Activated naive CD8-positive, alpha-beta T cell treated with anti-CD3 and anti-CD28 coated beads, Interleukin-2, amount 10 ng/mL, durations not matched to agents 7 days and 5 days (primary cell): ENCODE measurements around the gene UTP25. TPM values are rescaled to one million over a fixed set of nuclear protein-coding genes. Genes with fewer than 3 reads are reported as not detected.
"Not testable (repeated sequence)": the region's sequence is repeated elsewhere in the genome, so short reads cannot be mapped to it uniquely, and the experiment has no call there.

ENCODE experiments used
- ATAC-seq: fragments of 150-1000 bp; cut with Tn5 transposase; one replicate; pipeline ENCODE4 v1.10.0; 2021; ENCODE audit warnings: low read depth, moderate library complexity
- POLR2A ChIA-PET: fragments of 350-600 bp; sonication (Branson Sonifier 250); formaldehyde crosslinking; loops from one replicate; lab custom pipeline; 2021; ENCODE audit warnings: antibody characterized with exemption; lab: Charles Lee
- DNase-seq: peaks from one replicate; pipeline ENCODE4 v3.0.0; 2021
- H3K27ac Mint-ChIP-seq: one replicate; pipeline ENCODE4 v1.8.0; 2022; ENCODE audit warnings: mild to moderate bottlenecking, mixed read lengths
- H3K27me3 Mint-ChIP-seq: one replicate; pipeline ENCODE4 v1.8.0; 2022; ENCODE audit warnings: mild to moderate bottlenecking, moderate library complexity, mixed read lengths
- H3K36me3 Mint-ChIP-seq: one replicate; pipeline ENCODE4 v1.8.0; 2021; ENCODE audit warnings: mild to moderate bottlenecking, mixed read lengths
- H3K4me1 Mint-ChIP-seq: one replicate; pipeline ENCODE4 v1.8.0; 2021; ENCODE audit warnings: mixed read lengths
- H3K4me3 Mint-ChIP-seq: one replicate; pipeline ENCODE4 v1.8.0; 2022; ENCODE audit warnings: mild to moderate bottlenecking, moderate library complexity, mixed read lengths
- H3K9me3 Mint-ChIP-seq: one replicate; pipeline ENCODE4 v1.8.0; 2021; ENCODE audit warnings: mixed read lengths
- total RNA-seq, 2 experiments: library from RNA; stranded (reverse); gene quantifications; one replicate each; pipeline ENCODE4 v1.2.3, GENCODE V29; 2021

UTP25 gene
- total RNA-seq = 1 to 10 TPM; 7.5 to 7.7 TPM

- H3K27me3 Mint-ChIP-seq = no peaks in the 10 kb centered on the region
- POLR2A ChIA-PET = interaction anchor here (0.8 to 1.1 kb wide), 8 partner anchors 10 to 71 kb away, joined by 3 to 8 read pairs (median 4); partner anchors contain the start of genes C1orf74 and TRAF3IP3
- DNase-seq = peak; percentile 88
- no peaks in the 10 kb centered on the region for H3K9me3 Mint-ChIP-seq
- H3K4me1 Mint-ChIP-seq = peaks cover 31% of the 10 kb centered on the region
- peak within 1 kb of the TSS; percentile 85 for H3K4me3 Mint-ChIP-seq
- H3K27ac Mint-ChIP-seq = peak within 1 kb of the TSS; percentile 92
- H3K36me3 Mint-ChIP-seq = peaks cover 7% of the 10 kb centered on the region
- ATAC-seq = peak; percentile 89
These were observed at the start of gene UTP25 for GRCh38 chr1:209827384-209828262. Gene UTP25 (plus strand): TSS chr1:209827972. CDS start chr1:209828064, 92 bp downstream.

- Mint-ChIP-seq H3K9me3 (no peaks in the 10 kb centered on the region), H3K4me3 (no peak overlapping the region), H3K27me3 (no peaks in the 10 kb centered on the region), H3K36me3 (peaks cover 53% of the 10 kb centered on the region), H3K4me1 (peaks cover 38% of the 10 kb centered on the region), H3K27ac (no peak overlapping the region)
- no peak for DNase-seq
- POLR2A ChIA-PET = interaction anchor here (1.2 to 8.1 kb wide), 3 partner anchors 9 to 23 kb away, joined by 3 to 88 read pairs (median 5); partner anchors contain the start of gene TRAF3IP3
- ATAC-seq = no peak
These were observed 49.7 kb upstream of the UTP25 start for GRCh38 chr1:209778102-209778501.

- POLR2A ChIA-PET = interaction anchor here (1.6 to 8.1 kb wide), 2 partner anchors 11 to 24 kb away, joined by 5 to 88 read pairs; partner anchors contain the start of gene TRAF3IP3
- Mint-ChIP-seq H3K27ac (peak overlapping the region; percentile 70), H3K36me3 (peaks cover 45% of the 10 kb centered on the region), H3K9me3 (peaks cover under 1% of the 10 kb centered on the region), H3K27me3 (no peaks in the 10 kb centered on the region), H3K4me1 (peaks cover 39% of the 10 kb centered on the region), H3K4me3 (no peak overlapping the region)
- DNase-seq (no peak), ATAC-seq (no peak)
These were observed 47.5 kb upstream of the UTP25 start for GRCh38 chr1:209780268-209780667.

- Mint-ChIP-seq H3K4me3 (peak overlapping the region; percentile 90), H3K36me3 (peaks cover 29% of the 10 kb centered on the region), H3K4me1 (peaks cover 31% of the 10 kb centered on the region), H3K9me3 (peaks cover 1% of the 10 kb centered on the region), H3K27ac (peak overlapping the region; percentile 94), H3K27me3 (no peaks in the 10 kb centered on the region)
- DNase-seq (no peak), ATAC-seq (no peak)
- POLR2A ChIA-PET = interaction anchor here (2.6 to 8.1 kb wide), 3 partner anchors 10 to 27 kb away, joined by 29 to 88 read pairs (median 57); partner anchors contain the start of gene TRAF3IP3
These were observed 44.4 kb upstream of the UTP25 start for GRCh38 chr1:209783386-209783785.

GRCh38 chr1:209784265-209785169 lies 43.3 kb upstream of the UTP25 start, which contains the start of gene C1orf74:
Gene C1orf74 (minus strand): TSS chr1:209784559. CDS start chr1:209783634, 925 bp downstream.
- Mint-ChIP-seq H3K4me3 (peak within 1 kb of the TSS; percentile 90), H3K4me1 (peaks cover 35% of the 10 kb centered on the region), H3K36me3 (peaks cover 24% of the 10 kb centered on the region), H3K27ac (peak within 1 kb of the TSS; percentile 94), H3K27me3 (no peaks in the 10 kb centered on the region), H3K9me3 (peaks cover 1% of the 10 kb centered on the region)
- ATAC-seq = peak; percentile 99
- peak; percentile 99 for DNase-seq
- POLR2A ChIA-PET = interaction anchor here (0.7 to 8.1 kb wide), 7 partner anchors 11 to 44 kb away, joined by 3 to 88 read pairs (median 10); partner anchors contain the start of genes TRAF3IP3 and UTP25

GRCh38 chr1:209785592-209785991 lies 42.2 kb upstream of the UTP25 start:
- Mint-ChIP-seq H3K9me3 (peaks cover 1% of the 10 kb centered on the region), H3K36me3 (peaks cover 18% of the 10 kb centered on the region), H3K4me3 (no peak overlapping the region), H3K4me1 (peaks cover 34% of the 10 kb centered on the region), H3K27me3 (no peaks in the 10 kb centered on the region), H3K27ac (peak overlapping the region; percentile 94)
- POLR2A ChIA-PET = no interaction called here
- DNase-seq (no peak), ATAC-seq (no peak)

GRCh38 chr1:209786146-209786545 lies 41.6 kb upstream of the UTP25 start:
- H3K4me3 Mint-ChIP-seq = no peak overlapping the region
- H3K27me3 Mint-ChIP-seq = no peaks in the 10 kb centered on the region

GRCh38 chr1:209787551-209787950 lies 40.2 kb upstream of the UTP25 start:
- H3K4me3 Mint-ChIP-seq = no peak overlapping the region
- peaks cover 1% of the 10 kb centered on the region for H3K9me3 Mint-ChIP-seq
- ATAC-seq = no peak
- H3K27ac Mint-ChIP-seq = no peak overlapping the region
- peaks cover 10% of the 10 kb centered on the region for H3K36me3 Mint-ChIP-seq
- H3K27me3 Mint-ChIP-seq = no peaks in the 10 kb centered on the region
- POLR2A ChIA-PET = interaction anchor here (0.6 to 1.3 kb wide), 4 partner anchors 19 to 1586 kb away, joined by 3 to 6 read pairs (median 4); partner anchors contain the start of genes IRF6 and TRAF3IP3
- H3K4me1 Mint-ChIP-seq = peaks cover 37% of the 10 kb centered on the region
- DNase-seq = no peak

More at GRCh38 chr1:209786146-209786545, 41.6 kb upstream of the UTP25 start:
- Mint-ChIP-seq H3K9me3 (peaks cover 1% of the 10 kb centered on the region), H3K36me3 (peaks cover 18% of the 10 kb centered on the region), H3K27ac (no peak overlapping the region), H3K4me1 (peaks cover 34% of the 10 kb centered on the region)
- ATAC-seq = no peak
- POLR2A ChIA-PET = no interaction called here
- DNase-seq = no peak

GRCh38 chr1:209789245-209789644 lies 38.5 kb upstream of the UTP25 start:
- H3K4me1 Mint-ChIP-seq = peaks cover 28% of the 10 kb centered on the region
- H3K27ac Mint-ChIP-seq = peak overlapping the region; percentile 34
- peaks cover 3% of the 10 kb centered on the region for H3K9me3 Mint-ChIP-seq
- no peak for ATAC-seq
- POLR2A ChIA-PET = no interaction called here
- no peak overlapping the region for H3K4me3 Mint-ChIP-seq
- no peak for DNase-seq
- no peaks in the 10 kb centered on the region for H3K27me3 Mint-ChIP-seq
- H3K36me3 Mint-ChIP-seq = peaks cover 6% of the 10 kb centered on the region

GRCh38 chr1:209790286-209791193 lies 37.2 kb upstream of the UTP25 start:
- peaks cover 3% of the 10 kb centered on the region for H3K36me3 Mint-ChIP-seq
- H3K4me3 Mint-ChIP-seq = no peak overlapping the region
- H3K9me3 Mint-ChIP-seq = peaks cover 2% of the 10 kb centered on the region
- ATAC-seq = no peak
- no peak overlapping the region for H3K27ac Mint-ChIP-seq
- POLR2A ChIA-PET = interaction anchor here (0.9 kb wide), 1 partner anchor 21 kb away, joined by 3 read pairs; no protein-coding TSS in a partner anchor
- peaks cover 19% of the 10 kb centered on the region for H3K4me1 Mint-ChIP-seq
- no peak for DNase-seq
- no peaks in the 10 kb centered on the region for H3K27me3 Mint-ChIP-seq

GRCh38 chr1:209791920-209792319 lies 35.9 kb upstream of the UTP25 start:
- Mint-ChIP-seq H3K27me3 (no peaks in the 10 kb centered on the region), H3K4me3 (no peak overlapping the region), H3K36me3 (peaks cover 3% of the 10 kb centered on the region), H3K9me3 (peaks cover 2% of the 10 kb centered on the region), H3K4me1 (peaks cover 19% of the 10 kb centered on the region), H3K27ac (no peak overlapping the region)
- DNase-seq (no peak), ATAC-seq (no peak)
- POLR2A ChIA-PET = interaction anchor here (0.9 kb wide), 1 partner anchor 23 kb away, joined by 3 read pairs; no protein-coding TSS in a partner anchor

- H3K27ac Mint-ChIP-seq, DNase-seq, H3K36me3 Mint-ChIP-seq, H3K27me3 Mint-ChIP-seq, H3K4me3 Mint-ChIP-seq, POLR2A ChIA-PET, H3K9me3 Mint-ChIP-seq, ATAC-seq: not testable (repeated sequence)
- peaks cover 18% of the 10 kb centered on the region for H3K4me1 Mint-ChIP-seq
These were observed 34.1 kb upstream of the UTP25 start for GRCh38 chr1:209793711-209794110.
